DMS53 (cell line): ENCODE data around the gene NTPCR.
"Not testable (repeated sequence)": the region's sequence is repeated elsewhere in the genome, so short reads cannot be mapped to it uniquely, and the experiment has no call there.

Experiments used
- DNase-seq: peaks from one replicate; lab custom pipeline; 2025; lab: John Stamatoyannopoulos, UW

The NTPCR gene

DNA sequence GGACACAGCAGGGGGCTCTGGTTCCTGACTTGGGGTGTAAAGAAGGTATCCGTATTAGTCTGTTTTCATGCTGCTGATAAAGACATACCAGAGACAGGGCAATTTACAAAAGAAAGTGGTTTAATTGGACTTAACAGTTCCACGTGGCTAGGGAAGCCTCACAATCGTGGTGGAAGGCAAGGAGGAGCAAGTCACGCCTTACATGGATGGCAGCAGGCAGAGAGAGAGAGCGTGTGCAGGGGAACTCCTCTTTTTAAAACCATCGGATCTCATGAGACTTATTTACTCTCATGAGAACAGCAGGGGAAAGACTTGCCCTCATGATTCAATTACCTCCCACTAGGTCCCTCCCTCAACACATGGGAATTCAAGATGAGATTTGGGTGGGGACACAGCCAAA lies 23.2 kb upstream of the NTPCR start:
- DNase-seq: not testable (repeated sequence)

DNA sequence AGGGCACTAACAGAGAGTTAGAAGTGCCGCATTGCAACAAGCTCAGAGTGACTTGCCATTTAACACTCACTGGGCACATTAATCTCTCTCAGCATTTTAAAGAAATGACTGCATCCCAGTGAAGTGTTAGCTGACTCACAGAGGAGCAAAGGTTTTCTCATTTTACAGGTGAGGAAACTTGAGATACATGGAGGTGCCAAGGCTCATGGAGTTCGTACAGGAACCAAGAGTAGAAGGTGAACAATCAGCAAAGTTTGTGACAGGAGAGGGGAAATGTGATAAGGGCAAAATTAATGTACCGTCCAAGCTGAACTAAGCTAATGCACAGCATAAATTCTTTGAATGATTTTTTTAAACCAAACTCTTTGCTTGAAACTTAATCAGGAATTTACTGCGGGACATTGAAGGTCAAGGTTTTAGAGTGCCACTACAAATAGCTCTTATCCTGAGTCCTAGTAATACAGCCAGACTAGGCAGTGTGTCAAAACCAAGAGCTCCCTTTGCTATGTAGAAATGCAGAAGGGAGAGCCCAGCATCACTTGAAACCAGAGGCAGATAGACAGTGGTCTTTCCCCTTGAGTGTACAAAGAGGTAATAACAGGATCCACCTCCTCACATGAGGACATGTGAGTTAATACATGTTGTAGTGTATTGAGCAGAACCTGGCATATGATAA lies 22.4 kb upstream of the NTPCR start:
- no peak for DNase-seq

DNA sequence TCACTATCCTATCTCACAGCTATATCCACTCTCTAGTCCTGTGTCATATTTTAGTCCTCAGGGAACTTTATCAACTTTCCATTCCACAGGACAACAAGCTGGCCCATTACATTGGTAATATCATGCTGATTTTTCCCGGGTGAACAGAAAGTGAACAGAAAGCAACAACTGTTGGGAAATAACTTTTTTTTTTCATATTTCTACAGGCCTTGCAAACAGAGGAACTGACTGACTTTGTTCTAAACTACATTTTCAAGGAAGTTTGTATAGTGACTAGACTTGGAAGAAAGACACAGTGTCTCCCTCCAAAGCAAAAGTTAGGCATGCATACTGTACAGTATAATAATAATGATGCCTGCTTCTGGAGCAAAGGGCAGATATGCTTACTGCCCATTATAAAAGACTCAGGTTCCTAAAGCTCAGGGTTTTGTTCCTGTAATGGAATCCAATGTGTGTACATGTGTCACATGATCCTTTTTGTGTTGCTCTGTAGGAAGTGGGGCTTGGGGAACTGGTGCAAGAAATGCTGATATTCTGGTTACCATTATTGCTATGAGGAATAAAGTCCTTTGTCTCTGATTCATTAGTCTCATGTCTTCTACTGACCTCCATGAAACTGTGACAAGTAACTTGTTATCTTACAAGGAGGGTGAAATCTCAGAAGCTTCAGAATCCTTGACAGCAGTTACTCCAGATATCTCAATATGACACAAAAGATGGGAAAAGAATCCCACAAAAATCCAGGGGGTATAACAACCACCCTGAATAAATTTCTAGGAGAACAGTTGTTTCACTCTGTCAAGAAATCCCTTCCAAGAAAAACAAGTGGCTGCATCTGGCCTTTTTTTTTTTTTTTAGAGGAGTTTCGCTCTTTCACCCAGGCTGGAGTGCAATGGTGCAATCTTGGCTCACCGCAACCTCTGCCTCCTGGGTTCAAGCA lies 17.7 kb upstream of the NTPCR start:
- DNase-seq: no peak

DNA sequence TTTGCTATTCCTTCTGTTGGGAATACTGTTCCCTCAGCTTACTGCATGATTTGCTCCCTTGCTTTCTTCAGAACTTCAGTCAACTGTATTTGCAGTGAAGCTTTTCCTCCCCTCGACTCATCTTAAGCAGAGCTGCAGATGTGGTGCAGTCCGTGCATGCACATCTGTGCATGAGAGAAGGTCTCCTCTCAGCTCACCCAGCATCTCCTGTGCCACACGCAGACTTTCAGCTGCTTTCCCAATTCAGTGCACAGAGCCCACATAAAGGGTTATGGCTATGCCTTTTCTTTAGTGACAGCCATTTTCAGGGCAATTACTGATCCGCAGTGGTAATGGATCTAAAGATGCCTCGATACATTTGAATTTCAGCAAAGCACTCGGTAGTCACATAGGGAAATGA lies 13.5 kb upstream of the NTPCR start:
- no peak for DNase-seq

DNA sequence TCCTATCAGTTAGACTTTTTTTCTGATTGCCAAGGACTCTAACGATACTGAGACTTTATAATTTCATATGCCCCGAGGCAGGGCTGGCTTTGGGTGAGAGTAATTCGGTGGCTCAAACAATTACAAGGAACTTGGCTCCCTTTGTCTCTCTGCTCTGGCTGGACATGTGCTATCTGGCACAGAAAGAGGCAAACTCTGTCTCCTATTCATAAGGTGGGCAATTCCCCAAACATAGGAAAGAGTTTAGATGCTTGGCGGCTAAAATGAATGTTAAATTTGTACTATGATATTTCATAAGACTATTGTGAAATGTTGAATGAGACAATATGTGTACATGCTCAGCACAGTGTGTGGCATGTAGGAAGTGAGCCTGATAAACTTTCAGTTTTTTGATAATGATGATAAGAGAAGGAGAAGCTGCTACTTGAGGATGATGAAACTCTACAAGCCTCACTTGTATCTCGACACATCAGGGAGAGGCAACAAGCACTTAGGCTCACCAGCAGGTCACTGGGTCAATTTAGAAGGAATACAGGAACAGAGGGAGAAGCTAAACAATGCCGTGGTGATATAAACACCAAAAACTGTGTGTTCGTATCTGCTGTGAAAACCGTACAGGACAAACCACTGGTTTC lies 12.6 kb upstream of the NTPCR start:
- DNase-seq: no peak

DNA sequence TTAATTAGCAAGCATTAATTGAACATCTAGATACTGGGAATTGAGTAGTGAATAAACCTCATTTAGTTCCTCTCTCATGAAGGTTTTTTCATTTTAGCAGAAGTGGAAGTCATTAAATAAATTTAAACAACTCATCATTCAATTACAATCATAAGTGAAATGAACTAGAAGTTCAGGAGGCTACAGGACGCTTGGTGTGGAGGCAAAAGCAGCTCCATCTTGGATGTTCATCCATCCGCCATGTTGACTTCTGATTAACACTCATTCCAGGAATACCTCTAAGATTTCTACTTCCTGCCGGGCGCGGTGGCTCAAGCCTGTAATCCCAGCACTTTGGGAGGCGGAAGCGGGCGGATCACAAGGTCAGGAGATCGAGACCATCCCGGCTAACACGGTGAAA lies 11.5 kb upstream of the NTPCR start:
- no peak for DNase-seq

DNA sequence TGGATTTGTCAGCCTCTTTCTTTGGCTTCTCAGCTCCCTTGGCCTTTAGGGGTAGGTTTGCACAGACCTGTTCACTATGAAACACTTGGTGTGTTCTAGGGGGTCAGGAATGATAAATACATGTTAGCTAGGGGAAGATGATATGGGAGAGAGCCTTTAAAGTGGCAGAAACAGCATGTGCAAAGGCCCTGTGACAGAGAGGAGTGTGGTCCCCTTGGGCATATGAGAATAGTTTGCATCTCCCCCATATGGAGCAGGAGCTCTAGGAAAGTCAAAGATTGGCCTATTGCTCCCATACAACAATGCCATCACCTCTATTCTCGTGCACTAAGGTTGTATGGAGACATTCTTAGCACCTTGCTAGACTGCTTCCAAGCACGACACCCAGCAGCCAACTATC lies 10.7 kb upstream of the NTPCR start:
- no peak for DNase-seq

DNA sequence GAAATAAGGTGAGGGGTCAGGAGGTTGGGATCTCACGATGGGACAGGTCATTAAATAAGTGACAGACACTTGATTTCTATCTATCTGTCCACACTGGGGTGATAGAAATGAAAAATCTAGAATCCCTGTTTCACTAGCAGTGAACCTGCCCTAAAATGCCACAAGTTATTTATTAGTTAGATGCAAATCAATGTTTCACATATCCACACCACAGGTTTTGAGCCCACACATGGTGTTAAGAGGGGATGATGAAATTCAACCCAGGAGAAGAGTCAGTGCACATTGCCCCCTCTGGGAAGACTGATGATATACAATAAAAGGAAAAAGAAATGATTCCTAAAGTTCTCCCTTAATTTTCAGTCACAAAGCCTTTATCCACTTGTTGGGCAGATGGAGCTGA lies 10.1 kb upstream of the NTPCR start:
- no peak for DNase-seq

DNA sequence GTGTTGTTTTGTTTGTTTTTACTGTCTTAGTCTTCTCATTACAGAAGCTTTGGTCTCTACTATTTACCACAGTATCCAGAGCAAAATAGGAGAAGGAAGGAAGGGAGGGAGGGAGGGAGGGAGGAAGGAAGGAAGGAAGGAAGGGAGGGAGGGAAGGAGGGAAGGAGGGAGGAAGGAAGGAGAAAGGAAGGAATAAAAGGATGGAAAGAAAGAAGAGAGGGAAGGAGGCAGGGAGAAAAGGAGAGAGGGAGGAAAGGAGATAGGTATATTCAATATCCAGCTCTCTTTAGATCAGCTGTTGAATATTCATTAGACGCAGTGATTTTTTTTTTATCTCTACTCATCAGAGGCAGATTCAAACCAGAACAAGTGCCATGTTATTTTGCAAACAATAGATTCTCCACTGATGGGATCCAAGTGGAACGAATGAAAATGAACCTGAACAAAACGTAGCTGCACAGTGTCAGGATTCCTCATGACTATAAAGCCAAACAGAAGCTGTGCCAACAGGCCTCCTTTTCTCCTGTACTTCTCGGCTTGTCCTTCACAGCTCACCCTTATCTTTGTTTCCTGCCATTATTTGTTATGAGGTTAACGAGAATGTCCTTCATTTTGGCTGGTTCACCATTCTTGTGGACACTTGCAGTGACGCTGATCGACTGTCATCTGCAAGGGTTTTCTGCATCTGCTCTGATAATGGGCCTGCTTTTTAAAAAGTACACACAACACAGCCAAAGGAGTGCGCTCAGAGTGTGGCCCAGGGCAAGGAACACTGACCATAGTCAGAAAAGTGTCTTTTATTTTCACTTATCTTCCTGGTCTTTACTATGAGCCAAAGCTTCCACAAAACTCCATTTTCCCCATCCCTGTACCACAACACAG lies 7.8 kb upstream of the NTPCR start:
- no peak for DNase-seq

DNA sequence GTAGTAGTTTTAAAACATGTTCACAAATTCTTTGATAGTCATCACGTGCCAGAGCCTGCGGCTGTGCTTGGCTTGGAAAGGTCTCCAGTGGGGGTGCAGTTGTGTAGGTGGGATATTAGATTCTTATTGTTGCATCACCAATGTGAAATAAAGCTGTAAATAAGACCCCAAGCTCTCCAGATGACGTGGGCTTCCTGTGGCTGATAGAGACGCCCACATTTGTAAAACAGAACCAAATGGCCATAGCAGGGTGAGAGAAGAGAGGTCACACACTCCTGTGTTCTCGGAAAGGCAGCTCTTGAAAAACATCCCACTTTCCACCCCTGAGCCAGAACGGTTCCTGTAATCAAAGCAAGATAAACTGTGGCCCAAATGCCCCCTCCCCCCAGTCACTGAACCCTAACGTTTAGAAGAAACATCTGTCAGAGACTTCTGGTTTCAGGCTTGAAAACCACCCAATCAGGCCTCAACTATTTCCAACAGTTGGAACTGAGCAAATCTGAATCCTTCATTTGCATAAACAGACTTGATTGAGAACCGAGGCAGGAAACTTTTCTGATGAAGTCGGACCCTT lies 6.6 kb upstream of the NTPCR start:
- no peak for DNase-seq

DNA sequence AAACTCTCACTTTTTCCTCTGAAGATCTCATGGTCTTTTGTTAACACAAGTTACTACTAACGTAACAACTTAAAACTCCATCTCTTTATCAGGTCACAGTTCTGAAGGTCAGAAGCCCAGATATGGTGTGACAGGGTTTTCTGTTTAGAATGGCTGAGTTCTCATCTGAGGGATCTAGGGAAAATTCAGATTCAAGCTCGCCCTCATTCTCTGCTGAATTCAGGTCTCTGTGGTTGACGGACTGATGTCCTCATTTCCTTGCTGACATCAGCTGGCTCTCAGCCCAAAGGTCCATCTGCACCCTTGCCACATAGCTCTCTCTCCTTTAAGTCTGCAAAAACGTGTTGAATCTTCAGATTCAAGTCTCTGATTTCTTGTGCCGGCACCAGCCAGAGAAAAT lies 6.1 kb upstream of the NTPCR start:
- DNase-seq: no peak

DNA sequence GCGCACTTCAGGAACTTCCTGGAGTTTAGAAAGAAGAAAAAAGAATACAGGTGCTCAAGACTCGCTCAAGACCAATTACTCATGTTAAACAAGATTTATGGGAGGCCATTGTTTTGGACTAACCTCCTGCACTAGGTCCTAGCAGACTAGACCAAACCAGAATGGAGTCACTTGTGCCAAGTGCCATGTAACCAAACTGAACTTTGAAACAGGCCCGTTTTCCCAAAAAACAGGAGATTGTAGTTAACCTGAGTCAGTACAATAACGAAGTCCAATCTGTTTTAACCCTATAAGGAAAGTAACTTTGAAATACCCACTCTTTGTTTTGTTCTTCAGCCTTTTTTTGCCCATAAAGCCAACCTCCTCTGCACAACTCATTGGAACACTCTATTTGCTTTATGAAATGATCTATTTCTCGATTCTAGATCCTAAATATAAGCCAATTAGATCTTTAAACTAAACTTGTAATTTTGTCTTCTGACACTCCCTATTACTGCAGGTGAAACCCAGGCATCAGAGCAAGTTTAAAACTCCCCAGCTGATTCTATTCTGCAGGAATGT lies 695 bp upstream of the NTPCR start:
- DNase-seq: peak; percentile 11

DNA sequence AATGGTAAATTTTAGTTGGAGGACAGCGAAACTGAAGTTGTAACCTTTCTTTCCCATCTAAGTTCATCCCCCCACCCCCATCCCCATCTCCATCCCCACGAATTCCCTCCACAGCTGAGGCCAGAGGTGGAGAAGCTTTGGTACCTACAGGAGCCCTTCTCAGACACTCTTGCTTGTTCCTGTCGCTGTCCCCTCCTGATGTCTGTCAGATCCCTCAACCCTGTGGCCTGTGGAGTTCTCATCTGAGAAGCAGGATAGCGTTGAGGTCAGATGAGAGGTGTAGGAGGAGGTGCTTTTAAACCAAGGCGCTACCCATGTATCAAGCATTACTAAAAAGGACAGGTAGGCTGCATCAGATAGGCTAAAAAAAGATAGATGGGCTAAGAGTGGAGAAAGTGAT lies 769 bp downstream of the NTPCR start:
- DNase-seq: peak; percentile 58

DNA sequence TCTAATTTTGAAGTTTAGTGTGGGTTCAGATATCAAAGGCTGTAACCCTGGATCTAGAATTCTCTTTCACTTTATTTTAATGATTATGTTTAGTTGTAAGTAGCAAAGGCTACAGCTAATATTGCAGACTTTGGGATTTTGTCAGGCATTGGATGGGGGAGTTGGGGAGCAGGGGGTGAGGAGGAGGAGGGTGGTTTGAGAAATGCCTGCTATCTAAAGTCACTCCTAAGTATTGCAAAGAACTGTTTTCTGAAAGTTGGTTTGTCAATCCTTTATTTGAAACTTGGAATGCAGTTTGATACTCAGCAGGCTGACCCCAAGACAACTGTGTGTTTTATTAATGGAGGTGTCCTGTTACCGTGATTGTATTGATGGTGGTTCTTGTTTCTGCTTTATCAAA lies 1.2 kb downstream of the NTPCR start:
- DNase-seq: no peak

DNA sequence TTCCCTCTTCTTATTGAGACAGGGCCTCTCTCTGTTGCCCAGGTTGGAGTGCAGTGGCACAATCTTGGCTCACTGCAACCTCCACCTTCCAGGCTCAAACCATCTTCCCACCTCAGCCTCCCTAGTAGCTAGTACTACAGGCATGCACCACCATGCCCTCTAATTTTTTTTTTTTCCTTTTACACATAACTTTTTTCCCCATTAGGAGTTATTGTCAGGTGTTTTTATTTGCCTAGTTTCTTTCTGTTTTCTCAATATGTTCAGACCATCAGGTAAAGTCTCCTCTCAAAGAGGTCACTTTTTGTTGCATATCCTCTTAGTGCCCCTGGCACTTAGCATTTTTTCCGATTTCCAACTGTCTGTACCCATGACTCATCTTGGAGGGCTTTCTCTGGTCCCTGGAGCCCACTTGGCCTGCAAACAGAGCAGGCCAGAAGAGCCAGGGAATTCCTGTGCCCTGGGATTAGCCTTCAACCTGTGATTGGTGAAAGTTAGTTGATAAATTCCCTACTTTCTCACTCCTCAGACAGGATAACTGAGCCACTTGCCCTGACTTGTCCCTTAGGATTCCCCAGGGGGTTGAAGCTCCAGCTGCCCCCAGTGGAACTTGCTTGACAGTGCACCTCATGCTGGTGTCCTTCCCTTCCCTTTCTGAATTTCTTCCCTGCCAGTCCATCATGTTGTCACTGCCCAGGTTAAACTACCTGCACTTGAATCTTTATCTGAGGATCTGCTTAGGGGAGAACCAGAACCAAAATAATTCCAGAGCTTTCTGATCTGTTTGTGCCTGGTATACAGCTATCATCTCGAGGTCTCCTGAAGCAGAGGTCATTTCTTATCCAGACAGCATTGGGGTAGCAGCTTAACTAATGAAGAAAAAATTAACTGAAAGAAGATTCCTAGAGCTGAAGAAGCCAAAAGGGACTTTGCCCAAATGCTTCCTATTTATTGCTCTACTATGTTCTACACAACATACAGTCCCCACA lies 2.4 kb downstream of the NTPCR start:
- DNase-seq: peak; percentile 81

DNA sequence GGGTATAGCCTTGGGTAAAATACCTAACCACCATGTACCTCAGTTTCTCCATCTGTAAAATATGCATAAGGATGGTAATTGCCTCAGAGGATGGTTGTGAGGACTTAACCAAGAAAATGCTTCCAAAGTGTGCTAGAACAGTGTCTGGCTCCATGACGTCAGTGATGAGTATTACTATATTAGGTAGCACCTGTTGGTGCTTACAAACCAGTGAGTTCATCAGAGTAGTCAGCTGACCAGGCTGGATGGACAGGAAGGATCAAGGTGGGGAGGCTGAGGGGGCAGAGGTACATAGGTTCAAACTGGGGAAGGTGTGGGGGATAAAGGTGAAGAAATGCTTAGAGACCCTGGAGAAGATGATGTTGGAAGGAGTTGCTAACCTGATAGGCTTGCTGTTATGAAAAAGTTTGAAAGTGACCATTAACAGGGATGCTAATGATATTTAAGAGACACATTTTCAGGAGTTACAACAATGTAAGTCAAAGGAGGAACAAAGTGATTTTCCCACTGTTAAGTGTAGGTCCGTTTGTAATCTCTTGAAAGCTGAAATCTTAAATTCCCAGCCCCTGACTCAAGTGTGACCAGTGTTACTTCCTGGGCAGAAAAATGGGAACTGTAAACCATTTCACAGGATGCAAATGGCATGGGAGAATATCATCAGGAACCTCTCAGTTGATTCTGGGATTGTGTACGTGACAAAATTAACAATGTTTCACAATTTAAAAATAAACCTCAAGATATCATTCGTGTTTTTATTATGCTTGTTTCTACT lies 4.4 kb downstream of the NTPCR start:
- DNase-seq: no peak

DNA sequence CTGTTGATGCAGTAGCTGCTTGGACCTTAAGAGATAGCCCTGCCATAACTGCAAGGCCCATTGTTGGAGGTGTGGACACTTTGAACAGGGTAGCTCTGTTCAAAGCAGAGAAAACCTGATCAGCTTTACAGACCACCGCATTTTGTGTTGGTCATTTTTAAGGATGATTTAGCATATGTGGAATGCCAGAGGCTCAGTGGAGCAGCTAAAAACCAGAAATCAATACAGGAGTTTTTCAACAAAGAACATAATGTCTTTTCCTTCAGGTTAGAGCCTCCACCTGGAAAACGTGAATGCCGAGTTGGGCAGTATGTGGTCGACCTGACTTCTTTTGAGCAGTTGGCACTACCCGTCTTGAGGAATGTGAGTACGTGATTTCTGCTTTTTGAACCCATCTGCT lies 5.7 kb downstream of the NTPCR start:
- DNase-seq: no peak

DNA sequence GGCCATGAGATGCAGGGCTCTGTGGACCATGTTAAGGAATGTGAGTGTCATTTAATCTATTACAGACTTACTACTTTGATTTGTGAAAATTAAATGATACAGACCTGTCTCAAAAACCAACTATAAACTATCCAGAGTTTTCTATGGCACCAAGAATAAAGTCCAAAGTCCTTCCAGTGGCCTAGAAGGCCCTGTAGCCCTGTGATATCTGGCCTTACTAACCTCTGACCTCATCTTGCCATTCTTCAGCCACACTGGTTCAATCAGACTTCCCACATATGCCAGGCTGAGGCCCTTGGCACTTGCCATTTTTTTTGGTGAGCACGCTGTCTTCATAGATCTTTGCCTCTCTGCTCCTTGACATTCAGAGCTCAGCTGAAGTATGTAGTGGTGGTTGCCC lies 7.7 kb downstream of the NTPCR start:
- DNase-seq: no peak
